Stimulated activated CD4-positive, alpha-beta T cell treated with anti-CD3 and anti-CD28 coated beads, Interleukin-15, amount 100 ng/mL, for 24 hours (primary cell): Measurements from ENCODE around the gene DAPL1.

Experiments used
- DNase-seq: peaks from one replicate; pipeline ENCODE4 v3.0.0-alpha.2; 2020

DAPL1 gene

DNA sequence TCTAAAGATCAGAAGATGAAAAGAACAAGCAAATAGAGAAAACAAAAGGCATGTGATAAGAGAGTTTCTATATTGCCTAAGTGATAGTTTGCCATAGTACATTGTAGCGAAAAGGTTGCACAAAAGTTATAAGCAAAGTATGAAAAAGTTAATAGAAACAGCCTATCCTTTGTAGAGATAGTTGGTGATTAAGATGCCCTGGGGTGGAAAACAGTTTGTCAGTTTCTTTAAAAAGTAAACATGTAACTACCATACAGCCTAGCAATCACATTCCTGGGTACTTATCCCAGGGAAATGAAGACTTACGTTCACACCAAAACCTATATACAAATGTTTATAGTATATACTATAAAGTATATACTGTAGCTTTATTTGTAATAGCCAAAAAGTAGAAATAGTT lies 16.9 kb upstream of the DAPL1 start:
- DNase-seq, result no peak

DNA sequence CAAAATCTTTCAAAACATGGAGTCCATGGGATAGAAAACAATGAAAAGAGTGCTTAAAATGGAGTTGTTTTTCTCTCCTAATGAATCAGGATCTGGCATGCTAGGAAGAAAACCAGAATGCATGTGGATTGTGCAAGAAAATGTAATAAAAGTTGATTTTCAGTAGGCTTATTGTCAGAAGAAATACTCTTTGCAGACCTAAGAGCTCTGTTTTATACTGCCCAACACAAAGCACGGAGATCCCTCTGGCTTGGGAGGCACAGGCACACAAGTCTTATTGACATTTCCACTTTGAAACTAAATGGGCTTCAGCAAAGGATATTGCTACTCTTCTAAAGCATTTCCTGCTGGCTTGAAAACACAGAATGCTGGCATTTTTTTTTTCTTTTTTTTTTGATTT lies 15.5 kb upstream of the DAPL1 start:
- no peak for DNase-seq

DNA sequence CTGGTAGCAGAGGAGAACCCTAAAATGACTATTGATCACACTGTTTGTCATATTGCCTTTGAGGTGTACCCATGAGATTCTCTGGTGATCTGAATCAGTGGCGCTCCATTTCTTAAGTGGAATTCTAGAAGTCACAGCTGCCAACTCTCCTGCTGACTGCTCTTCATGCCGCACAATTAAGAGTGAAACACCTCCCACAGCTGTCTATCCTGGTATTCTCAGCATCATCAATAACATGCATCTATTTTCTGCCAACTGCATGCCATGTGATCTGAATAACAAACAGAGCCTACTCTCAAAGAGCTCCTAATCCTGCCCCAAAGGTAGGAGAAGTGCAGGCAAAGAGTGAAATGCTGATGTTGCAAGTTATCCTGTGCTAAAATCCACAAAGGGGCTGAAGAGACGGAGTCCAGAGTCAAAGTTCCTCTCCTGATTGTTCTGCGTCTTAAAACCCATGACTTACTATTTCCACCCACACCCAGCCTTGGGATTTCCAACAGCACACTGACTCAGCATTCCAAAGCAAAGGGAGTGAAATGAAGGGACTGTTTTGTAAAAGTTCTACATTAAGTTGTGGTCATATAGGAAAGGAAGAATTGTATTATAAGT lies 13.7 kb upstream of the DAPL1 start:
- DNase-seq, result no peak

- DNase-seq, result no peak
Observed at GRCh38 chr2:158782136-158782535, 13.0 kb upstream of the DAPL1 start.

DNA sequence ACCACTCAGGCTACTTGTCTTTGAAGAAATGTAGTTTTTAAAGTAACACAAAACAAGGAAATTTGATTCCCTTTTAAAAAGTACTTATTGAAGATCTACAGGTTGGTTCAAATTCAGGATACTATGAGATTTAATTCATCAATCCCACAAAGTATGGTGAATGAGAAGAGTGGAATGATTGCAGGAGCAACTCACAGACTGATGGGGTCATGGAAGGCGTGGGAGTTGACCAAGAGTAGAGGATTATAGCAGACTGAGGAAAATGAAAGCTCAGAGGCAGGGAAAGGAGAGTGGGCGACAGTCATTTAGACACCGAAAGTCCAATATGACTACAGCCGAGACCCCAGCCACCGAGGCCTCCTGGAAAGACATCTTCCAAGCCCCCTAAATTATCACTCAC lies 12.5 kb upstream of the DAPL1 start:
- DNase-seq, result no peak

DNA sequence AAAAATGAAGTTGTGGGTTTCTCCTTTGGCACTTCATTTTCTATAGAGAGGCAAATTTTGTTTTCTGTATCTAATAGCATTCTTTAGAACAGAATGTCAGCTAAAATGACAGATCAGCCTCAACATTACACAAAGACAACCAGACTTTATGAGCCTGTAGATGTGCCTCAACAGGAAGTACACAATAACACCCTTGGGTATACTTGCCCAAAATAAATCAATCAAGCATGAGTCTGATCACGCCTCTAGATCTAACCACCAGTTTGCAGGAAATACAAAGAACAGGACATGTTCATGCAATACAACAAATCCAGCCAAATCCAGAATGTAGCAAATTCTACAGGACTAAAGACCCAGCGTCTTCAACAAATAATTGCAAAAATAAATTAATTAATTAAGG lies 11.2 kb upstream of the DAPL1 start:
- DNase-seq, result no peak

GRCh38 chr2:158786897-158787296 lies 8.2 kb upstream of the DAPL1 start:
- no peak for DNase-seq

DNA sequence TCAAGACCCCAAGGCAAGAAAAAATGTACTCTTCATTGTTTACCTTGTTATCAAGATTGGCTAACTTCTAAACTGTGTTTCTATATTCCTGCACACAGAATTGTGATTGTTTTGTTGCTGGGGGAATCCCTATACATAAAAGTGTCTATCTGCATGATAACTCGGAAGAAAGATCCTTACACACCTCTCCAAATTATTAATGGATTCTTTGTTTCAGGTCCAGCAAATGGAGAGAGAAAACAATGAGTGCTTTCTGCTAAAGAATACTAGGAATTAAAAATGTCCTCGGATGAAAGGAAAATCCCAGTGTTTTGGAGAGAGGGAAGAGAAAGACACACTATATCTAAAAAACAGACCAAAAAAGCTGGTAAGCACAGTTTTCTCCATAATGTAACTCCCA lies 6.2 kb upstream of the DAPL1 start:
- DNase-seq, result no peak

GRCh38 chr2:158796652-158797051 lies 1.5 kb downstream of the DAPL1 start:
- DNase-seq, result no peak

- DNase-seq, result no peak
Observed at GRCh38 chr2:158797963-158798700, 3.0 kb downstream of the DAPL1 start.

DNA sequence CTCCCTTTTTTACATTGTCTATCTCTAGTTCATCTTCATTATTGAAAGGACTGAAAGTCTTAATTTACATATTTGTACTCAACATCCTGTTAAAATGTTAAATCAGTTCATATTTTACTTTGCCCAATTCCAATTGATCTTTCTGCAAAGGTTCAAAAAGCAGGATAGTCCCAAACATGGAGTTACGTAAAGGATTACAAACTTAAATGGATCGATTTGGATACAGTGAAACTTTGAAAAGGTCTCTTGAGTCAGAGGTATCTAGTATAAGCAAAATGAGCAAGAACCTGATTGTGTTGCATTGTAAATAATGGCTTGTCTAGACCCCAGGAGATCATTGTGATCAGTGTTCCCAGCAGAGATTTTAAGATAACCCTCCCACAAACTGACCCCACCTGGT lies 4.1 kb downstream of the DAPL1 start:
- DNase-seq, result no peak

DNA sequence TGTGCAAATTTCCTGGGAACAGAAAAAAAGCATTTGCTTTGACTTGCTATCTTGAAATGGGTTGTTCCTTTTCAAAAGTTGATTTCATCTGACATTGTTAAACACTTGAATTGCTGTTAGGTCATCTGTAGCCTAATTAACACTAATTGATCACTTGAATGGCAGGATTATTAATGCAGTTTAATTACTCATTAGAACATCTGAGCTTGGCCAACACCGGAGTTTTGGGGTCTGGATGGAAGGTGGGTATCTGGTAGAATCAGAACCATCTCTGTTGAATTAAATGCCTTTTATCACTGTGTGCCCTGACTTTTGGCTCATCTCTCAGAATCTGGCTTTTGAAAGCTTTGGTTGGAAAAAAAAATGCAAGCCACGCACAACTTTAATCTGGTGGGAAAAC lies 8.4 kb downstream of the DAPL1 start:
- no peak for DNase-seq

DNA sequence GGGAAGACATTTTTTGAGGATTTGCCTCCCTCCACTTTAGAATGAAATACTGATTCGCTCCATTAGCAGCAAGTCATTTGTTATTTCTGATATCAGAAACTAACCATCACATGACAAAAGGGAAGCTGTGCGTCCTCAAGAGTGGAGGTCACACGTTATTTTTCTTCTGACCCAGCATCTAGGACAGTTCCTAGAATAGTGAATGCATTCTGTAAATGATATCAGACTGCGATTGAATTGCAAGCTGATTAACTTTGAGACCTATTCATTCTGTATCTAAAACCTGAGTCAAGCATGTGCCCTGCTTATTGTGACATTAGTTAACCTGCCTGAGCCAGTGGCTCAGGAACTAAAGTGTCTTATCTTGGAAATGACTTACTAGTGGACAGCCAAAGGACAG lies 10.1 kb downstream of the DAPL1 start:
- no peak for DNase-seq

DNA sequence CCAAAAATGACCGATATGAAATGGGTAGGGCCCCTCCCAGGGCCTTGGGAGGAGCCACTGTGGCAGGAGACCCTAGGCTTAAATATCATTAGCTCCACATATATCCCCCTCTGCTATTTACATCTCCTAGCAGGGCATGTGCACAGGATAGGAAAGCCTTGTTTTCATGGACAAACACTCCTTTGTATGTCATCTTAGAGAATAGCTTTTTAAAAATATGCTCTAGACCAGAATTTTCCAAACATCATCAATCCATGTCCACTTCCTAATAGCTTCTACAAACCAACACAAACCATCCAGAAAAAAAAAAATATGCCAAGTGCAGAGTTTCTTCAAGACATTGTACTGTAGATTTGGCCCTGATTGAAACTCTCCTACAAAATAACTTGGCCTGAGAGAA lies 10.8 kb downstream of the DAPL1 start:
- no peak for DNase-seq

- no peak for DNase-seq
Observed at GRCh38 chr2:158806941-158807340, 11.8 kb downstream of the DAPL1 start.

GRCh38 chr2:158808426-158808825 lies 13.3 kb downstream of the DAPL1 start:
- no peak for DNase-seq

GRCh38 chr2:158809816-158810215 lies 14.7 kb downstream of the DAPL1 start:
- DNase-seq, result no peak

DNA sequence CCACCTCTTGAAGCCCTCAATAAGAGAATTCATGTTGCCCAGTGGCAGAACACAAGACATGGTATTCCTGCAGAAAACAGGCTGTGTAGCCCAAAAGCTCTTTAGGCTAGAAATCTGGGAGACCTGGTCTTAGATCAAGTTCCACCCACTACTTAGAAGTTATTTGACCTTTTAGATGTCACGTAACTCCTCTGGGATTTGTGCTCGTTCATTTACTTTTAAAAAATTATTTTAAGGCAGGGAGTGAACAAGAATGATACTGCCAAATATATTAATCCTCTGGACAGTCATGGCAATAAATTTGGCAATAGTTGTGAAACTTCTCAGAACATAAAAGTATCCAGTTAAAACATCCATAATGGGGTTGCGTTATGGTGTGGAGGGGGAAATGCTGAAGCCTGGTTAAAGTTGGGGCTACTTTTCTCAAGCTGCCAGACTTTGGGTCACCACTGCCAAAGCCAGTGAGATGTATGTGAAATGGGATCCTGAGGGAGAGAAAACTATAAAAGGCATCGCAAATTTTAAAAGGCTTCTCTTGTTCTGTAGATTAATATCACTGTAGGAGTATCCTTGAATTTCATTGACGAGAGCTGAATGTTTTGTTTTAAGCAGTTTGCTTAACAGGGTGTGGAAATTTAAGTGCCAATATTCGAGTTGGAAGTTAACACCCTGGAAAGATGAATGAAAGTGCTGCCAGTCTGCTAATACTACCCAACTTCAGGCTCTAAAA lies 15.8 kb downstream of the DAPL1 start:
- DNase-seq, result no peak

GRCh38 chr2:158815166-158815565 lies 20.0 kb downstream of the DAPL1 start:
- DNase-seq, result no peak

DNA sequence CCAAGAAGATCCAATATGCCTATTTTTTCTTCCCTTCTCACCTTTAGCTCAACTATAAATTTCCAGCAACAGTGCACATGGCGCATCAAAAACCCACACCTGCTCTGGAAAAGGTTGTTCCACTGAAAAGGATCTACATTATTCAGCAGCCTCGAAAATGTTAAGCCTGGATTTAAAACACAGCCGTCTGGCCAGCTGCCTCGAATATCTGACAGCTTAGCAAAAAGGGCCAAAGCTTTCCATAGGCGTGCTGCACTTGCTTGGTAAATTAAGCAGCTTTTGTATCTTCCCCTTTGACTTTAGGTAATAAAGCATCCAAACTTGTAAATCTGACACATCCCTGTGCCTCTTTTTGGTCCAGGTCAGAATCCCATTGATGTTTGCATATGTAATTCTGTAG lies 20.5 kb downstream of the DAPL1 start:
- DNase-seq, result no peak

DNA sequence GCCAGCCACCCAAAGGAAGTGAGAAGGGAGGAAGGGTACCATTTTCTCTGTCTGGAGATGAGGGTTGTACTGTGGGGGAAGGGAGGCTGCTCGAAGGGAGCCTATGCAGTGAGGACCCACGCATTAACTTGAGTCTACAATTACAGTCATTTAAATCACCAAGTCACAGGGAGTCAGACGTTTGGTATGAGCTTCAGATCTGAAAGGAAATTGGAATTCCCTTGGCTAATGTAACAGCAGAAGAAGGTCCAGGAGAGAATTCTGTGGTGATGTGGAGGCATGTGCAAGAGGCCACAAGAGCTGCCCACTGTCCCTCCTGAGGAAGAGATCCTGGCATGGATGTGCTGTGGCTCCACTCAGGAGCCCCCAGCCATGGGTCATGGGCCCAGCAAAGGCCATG lies 22.5 kb downstream of the DAPL1 start:
- no peak for DNase-seq

DNA sequence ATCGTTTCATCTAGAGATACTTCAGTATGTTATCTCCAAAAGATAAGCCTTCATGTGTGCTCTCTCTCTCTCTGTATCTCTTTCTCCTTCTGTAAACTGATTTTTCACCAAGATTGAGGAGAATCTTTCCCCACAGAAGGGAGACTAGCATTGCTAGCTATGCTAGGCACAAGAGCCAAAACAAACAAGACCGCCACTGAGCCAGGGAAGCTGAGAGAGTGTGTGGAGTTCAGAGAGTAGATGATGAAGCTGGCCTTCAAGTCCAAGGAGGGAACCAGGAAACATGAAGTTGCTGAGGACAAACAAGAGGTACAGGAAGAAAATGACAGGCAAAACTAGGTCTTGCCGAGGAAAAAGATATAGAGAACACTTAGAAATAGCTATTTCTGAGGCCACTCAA lies 23.4 kb downstream of the DAPL1 start:
- no peak for DNase-seq

DNA sequence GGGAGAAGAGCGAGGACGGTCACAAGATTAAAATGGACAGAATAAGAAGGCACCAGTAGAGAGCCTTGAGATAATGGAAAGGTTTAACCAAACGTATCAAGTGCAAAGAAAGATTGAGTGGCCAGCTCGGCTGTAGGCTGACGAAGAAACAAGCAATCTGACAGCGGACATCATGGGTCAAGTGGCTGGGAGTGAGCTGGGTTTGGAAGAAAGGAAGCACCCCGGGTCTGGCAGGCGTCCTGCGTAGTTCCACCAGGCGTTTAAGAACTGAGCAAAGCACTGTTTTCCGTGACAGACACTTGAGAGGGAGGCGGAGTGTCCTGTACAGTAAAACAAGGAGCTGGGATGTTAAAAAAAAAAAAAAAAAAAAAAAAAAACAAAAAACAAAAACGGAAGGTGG lies 27.1 kb downstream of the DAPL1 start:
- no peak for DNase-seq

- no peak for DNase-seq
Observed at GRCh38 chr2:158823486-158824237, 28.5 kb downstream of the DAPL1 start.
